GM12891 (cell line): ENCODE results near the gene OXT.

Experiments
- PAX5 ChIP-seq: IDR thresholded peaks from 2 replicates; pipeline ENCODE4 v1.6.1; 2011; ENCODE audit warnings: low read length, moderate library complexity, mild to moderate bottlenecking; ENCODE audit not compliant: insufficient read depth, severe bottlenecking
- POLR2A ChIP-seq: IDR thresholded peaks from 2 replicates; pipeline ENCODE4 v1.6.1; 2011; ENCODE audit warnings: low read depth, low read length, control low read depth
- POLR2AphosphoS5 ChIP-seq: IDR thresholded peaks from 2 replicates; pipeline ENCODE4 v1.6.1; 2011; ENCODE audit warnings: low read depth, low read length, control low read depth
- POU2F2 ChIP-seq: IDR thresholded peaks from 2 replicates; pipeline ENCODE4 v1.6.1; 2011; ENCODE audit warnings: low read depth, mild to moderate bottlenecking, control low read depth, low read length, moderate library complexity
- SPI1 ChIP-seq: IDR thresholded peaks from 2 replicates; pipeline ENCODE4 v1.6.1; 2011; ENCODE audit warnings: low read depth, low read length, control low read depth
- TAF1 ChIP-seq: IDR thresholded peaks from 2 replicates; pipeline ENCODE4 v1.6.1; 2011; ENCODE audit warnings: low read depth, low read length, control low read depth

DNA sequence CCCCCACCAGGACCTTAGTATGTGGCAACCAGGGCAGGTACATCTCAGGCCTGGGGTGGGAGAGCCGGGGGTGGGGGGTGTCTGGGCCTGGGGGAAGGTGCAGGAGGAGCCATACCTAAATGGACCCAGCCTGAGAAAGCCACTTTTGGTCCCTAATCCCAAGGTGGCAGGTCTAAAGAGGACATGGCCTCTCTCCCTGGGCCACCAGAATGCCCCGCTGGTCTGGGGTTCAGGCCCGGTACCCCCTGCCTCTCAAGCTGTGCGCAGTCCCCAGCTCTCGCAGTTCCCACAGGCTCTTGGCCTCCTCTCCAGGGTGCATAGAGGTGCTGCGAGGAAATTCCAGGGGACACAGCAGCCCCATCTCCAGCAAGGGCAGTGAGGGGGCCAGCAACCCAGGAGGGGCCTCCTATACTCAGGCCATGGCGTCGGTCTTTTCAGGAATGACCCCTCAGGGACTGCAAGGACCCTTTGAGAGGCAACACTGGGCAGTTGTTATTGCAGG is 14.2 kb downstream of the OXT start:
- TF ChIP-seq SPI1 = no peak
- TF ChIP-seq TAF1 = no peak
- no peak for TF ChIP-seq POLR2A
- TF ChIP-seq POLR2AphosphoS5 = no peak
- TF ChIP-seq POU2F2 = no peak
- TF ChIP-seq PAX5 = no peak
